Activated CD8-positive, alpha-beta memory T cell treated with anti-CD3 and anti-CD28 coated beads, Interleukin-2, amount 50 U/mL, for 48 hours (primary cell): ENCODE results near the gene FOXC2.
"Not testable (repeated sequence)": the region's sequence is repeated elsewhere in the genome, so short reads cannot be mapped to it uniquely, and the experiment has no call there.

ENCODE experiments used
- DNase-seq: peaks from one replicate; pipeline ENCODE4 v3.0.0-alpha.2; 2020

FOXC2 gene

GRCh38 chr16:86575095-86575685 is 8.6 kb downstream of the FOXC2 start:
- DNase-seq, result no peak

GRCh38 chr16:86575754-86576557 is 9.3 kb downstream of the FOXC2 start:
- DNase-seq, result peak; percentile 73

GRCh38 chr16:86576591-86577313 is 10.1 kb downstream of the FOXC2 start:
- no peak for DNase-seq

- DNase-seq, result no peak
Observed at GRCh38 chr16:86577314-86577971, 10.8 kb downstream of the FOXC2 start.

GRCh38 chr16:86578061-86578599 is 11.5 kb downstream of the FOXC2 start, which contains the start of gene FOXL1:
Gene FOXL1, plus strand, starts transcription at chr16:86578549. Its CDS starts 175 bp downstream, at chr16:86578724.
- DNase-seq, result no peak

GRCh38 chr16:86578611-86579267 is 12.1 kb downstream of the FOXC2 start:
- no peak for DNase-seq

GRCh38 chr16:86579268-86580062 is 12.8 kb downstream of the FOXC2 start:
- no peak for DNase-seq

GRCh38 chr16:86580063-86580790 is 13.6 kb downstream of the FOXC2 start:
- no peak for DNase-seq

- DNase-seq, result no peak
Observed at GRCh38 chr16:86580791-86581170, 14.2 kb downstream of the FOXC2 start.

- DNase-seq, result no peak
Observed at GRCh38 chr16:86581458-86581857, 14.8 kb downstream of the FOXC2 start.

GRCh38 chr16:86584071-86584685 is 17.5 kb downstream of the FOXC2 start:
- no peak for DNase-seq

GRCh38 chr16:86584726-86585721 is 18.4 kb downstream of the FOXC2 start:
- DNase-seq, result no peak

- no peak for DNase-seq
Observed at GRCh38 chr16:86585821-86586611, 19.4 kb downstream of the FOXC2 start.

GRCh38 chr16:86587487-86587886 is 20.9 kb downstream of the FOXC2 start:
- DNase-seq, result no peak

- not testable (repeated sequence) for DNase-seq
Observed at GRCh38 chr16:86587955-86588354, 21.3 kb downstream of the FOXC2 start.

GRCh38 chr16:86590501-86591144 is 24.0 kb downstream of the FOXC2 start:
- no peak for DNase-seq

- DNase-seq, result no peak
Observed at GRCh38 chr16:86591270-86591669, 24.6 kb downstream of the FOXC2 start.
